ENCODE results near the gene TMSB15A. TPM values are rescaled to one million over a fixed set of nuclear protein-coding genes. Genes with fewer than 3 reads are reported as not detected.
"Not testable (repeated sequence)": the region's sequence is repeated elsewhere in the genome, so short reads cannot be mapped to it uniquely, and the experiment has no call there.

TMSB15A gene
- total RNA-seq, 4 donors from 2014 or later = 0.66 TPM; not detected in 3

DNA sequence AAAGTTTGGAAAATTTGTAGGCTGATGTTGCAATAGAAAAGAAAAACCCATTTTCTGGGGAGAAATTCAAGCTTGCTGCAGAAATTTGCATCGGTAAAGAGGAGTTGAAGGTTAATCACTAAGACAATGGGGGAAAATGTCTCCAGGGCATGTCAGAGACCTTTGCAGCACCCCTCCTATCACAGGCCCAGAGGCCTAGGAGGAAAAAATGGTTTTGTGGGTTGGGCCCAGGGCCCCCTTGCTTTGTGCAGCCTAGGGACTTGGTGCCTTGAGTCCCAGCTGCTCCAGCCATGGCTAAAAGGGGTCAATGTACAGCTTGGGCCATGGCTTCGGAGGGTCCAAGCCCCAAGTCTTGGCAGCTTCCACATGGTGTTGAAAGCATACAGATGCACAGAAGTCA is 17.8 kb downstream of the TMSB15A start:
- 92% methylated on average over 1 of the region's 2 CpGs for WGBS
- Histone ChIP-seq H3K4me3 (no peak overlapping the region), H3K9me3 (no peaks in the 10 kb centered on the region), H3K27ac (replicated peaks in 1 of 4) (no peak overlapping the region), H3K4me1 (no peaks in the 10 kb centered on the region), H3K27me3 (no peaks in the 10 kb centered on the region), H3K36me3 (no peaks in the 10 kb centered on the region)
- intact Hi-C loops (cut with DNase I) = no loop called here
- TF ChIP-seq POLR2A (IDR thresholded peaks at IDR 0.05; ENCODE audit: low read depth) (no peak), POLR2AphosphoS5 (IDR thresholded peaks at IDR 0.05) (no peak), CTCF (IDR thresholded peaks at IDR 0.05) (no peak), EP300 (IDR thresholded peaks at IDR 0.05) (no peak)
- DNase-seq (ENCODE audit: extremely low spot score) = no peak

DNA sequence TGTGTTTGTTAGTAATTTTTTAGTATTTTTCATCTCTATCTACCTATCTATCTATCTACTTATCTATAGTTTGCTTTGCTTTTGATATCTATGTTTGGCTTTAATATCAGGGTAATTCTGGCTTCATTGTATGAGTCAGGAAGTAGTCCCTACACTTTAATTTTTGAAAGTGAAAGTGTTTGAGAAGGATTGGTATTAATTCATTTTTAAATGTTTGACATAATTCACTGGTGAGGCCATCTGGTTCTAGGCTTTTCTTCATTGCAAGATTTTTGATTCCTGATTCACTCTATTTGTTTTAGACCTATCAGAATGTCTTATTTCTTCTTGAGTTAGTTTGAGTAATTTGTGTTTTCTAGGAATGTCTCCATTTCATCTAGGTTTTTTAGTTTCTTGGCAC is 24.8 kb downstream of the TMSB15A start:
- no peaks in the 10 kb centered on the region for H3K36me3 ChIP-seq
- no peak for TF ChIP-seq POLR2A (IDR thresholded peaks at IDR 0.05; ENCODE audit: low read depth)
- no peak for DNase-seq (ENCODE audit: extremely low spot score)
- no peak overlapping the region for H3K4me3 ChIP-seq
- no peaks in the 10 kb centered on the region for H3K9me3 ChIP-seq
- no peaks in the 10 kb centered on the region for H3K4me1 ChIP-seq
- no peak overlapping the region for H3K27ac ChIP-seq (replicated peaks in 1 of 4)
- no peaks in the 10 kb centered on the region for H3K27me3 ChIP-seq
- intact Hi-C loops (cut with DNase I) = no loop called here

DNA sequence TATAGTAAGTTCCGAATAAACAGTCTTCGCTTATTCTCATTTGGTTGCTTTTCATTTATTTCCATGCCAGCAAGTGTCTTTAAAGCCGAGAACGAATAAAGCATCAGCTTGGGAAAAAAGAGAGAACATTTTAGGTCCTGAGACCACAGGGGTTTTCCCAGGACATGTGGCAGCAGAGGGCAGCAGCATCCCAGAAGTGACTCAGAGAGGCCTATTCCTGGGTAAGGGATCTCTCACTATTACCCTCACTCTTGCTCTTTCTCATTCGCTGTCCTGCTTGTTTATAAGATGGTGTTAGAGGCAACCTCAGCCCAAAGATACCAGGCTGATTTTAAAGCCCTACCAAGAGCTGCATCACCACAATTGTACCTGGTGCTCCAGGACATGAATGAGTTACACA is 37.8 kb downstream of the TMSB15A start:
- H3K4me1 ChIP-seq; H3K27ac ChIP-seq (replicated peaks in 1 of 4); intact Hi-C loops (cut with DNase I); DNase-seq (ENCODE audit: extremely low spot score); H3K9me3 ChIP-seq; H3K36me3 ChIP-seq; H3K4me3 ChIP-seq; H3K27me3 ChIP-seq: not testable (repeated sequence)
- WGBS = 23% methylated on average over 4 of the region's 5 CpGs

DNA sequence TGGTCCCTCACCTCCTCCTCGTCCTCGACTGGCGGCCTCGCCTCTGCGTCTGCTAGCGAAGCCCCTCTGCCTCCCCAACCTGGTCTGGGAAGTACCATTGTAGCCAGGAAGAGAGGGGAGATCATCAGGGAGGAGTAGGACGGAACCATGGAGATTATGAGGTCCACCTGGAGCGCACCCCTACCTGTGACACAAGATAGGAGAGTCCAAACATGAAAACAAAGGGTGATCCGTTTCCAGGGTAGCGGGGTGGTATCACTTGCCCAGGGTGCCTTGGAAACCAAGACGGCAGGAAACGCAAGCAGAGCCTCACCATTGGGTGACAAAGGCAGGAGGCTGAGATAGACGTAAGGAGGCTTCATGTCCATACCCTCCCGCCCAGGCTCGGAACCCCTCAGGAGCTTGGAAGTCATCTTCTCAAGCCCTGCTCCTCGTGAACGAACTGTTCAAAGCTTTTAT is 44.7 kb downstream of the TMSB15A start, which contains the start of gene TCP11X2:
TCP11X2 (minus strand) TSS at position 51 of the 459 bp plus-strand sequence.
- intact Hi-C loops (cut with DNase I); H3K27me3 ChIP-seq; H3K4me1 ChIP-seq; DNase-seq (ENCODE audit: extremely low spot score); H3K36me3 ChIP-seq; H3K9me3 ChIP-seq; H3K27ac ChIP-seq (replicated peaks in 1 of 4); H3K4me3 ChIP-seq: not testable (repeated sequence)
- WGBS = 59% methylated on average over 7 of the region's 17 CpGs

GRCh38 chrX:102470215-102470614 is 46.3 kb downstream of the TMSB15A start:
- H3K4me1 ChIP-seq; H3K36me3 ChIP-seq; H3K9me3 ChIP-seq; H3K4me3 ChIP-seq; intact Hi-C loops (cut with DNase I); H3K27ac ChIP-seq (replicated peaks in 1 of 4); DNase-seq (ENCODE audit: extremely low spot score); H3K27me3 ChIP-seq: not testable (repeated sequence)
- no CpG with 5 or more reads among the region's 3 CpGs for WGBS

Other genes with a start within 250 kb of the TMSB15A start
- under 1 TPM in 1 of 4 donors, not detected in 3; 0.42 TPM for gene NXF2B, start 76.7 kb downstream of the TMSB15A start, total RNA-seq
- gene TCP11X2, start 44.9 kb downstream of the TMSB15A start, total RNA-seq = not detected
- 10 to 100 TPM in 2 of 4 donors, 1 to 10 TPM in 2; 9.9 to 11.1 (median 10.2) TPM for gene ARMCX5, start 82.8 kb upstream of the TMSB15A start, total RNA-seq
- gene GPRASP1, start 134.7 kb upstream of the TMSB15A start, total RNA-seq = 10 to 100 TPM in 3 of 4 donors, 1 to 10 TPM in 1; 9.9 to 18.5 (median 13.1) TPM
- 10 to 100 TPM in 3 of 4 donors, 1 to 10 TPM in 1; 5.4 to 14.9 (median 10.7) TPM for gene GPRASP2, start 195.7 kb upstream of the TMSB15A start, total RNA-seq
- gene GPRASP3, start 204.0 kb upstream of the TMSB15A start, total RNA-seq = 1 to 10 TPM; 3.7 to 6.9 (median 4.6) TPM

Data from esophagus muscularis mucosa (tissue), 4 donors.